Right lobe of liver (tissue), 4 donors: Measurements from ENCODE around the gene HDAC9.

Source experiments
- POLR2A ChIP-seq: fragments of 450-650 bp; IDR thresholded peaks from one replicate; pipeline ENCODE4 v1.6.1; 2017; ENCODE audit warnings: antibody characterized with exemption, mild to moderate bottlenecking
- TF ChIP-seq, protein P1 (sequence below), 4 donors: fragments of 200-600 bp in 3 of 4; fragments of 450-650 bp in 1 of 4; IDR thresholded peaks; one replicate each; pipeline versions ENCODE4 v1.5.1 to v1.8.0; 2016 to 2022; ENCODE audit warnings: antibody characterized with exemption in 4 of 4, mild to moderate bottlenecking in 2 of 4
- donor health status: DM: no; HTN: no; CAD: no.
- donor health status: DM: no; HTN: no; CAD: no.
- donor health status: DM: no; HTN: yes; CAD: no.

DNA sequence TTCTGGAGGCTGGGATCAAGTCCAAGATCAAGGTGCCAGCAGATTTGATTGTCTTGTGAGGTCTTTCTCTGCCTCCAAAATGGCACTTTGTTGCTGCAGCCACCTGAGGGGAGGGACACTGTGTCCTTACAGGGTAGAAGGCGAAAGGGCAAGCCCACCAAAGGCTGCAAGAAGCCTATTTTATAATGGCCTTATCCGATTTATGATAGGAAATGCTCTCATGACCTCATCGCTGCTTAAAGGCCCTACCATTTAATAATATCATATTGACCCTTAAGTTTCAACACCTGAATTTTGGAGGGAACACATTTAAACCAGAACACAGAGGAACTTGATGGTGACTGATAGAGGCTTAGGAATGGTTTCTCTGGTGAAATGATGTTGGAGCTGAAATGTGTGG, 325.4 kb downstream of the HDAC9 start:
- TF ChIP-seq, protein P1, sequence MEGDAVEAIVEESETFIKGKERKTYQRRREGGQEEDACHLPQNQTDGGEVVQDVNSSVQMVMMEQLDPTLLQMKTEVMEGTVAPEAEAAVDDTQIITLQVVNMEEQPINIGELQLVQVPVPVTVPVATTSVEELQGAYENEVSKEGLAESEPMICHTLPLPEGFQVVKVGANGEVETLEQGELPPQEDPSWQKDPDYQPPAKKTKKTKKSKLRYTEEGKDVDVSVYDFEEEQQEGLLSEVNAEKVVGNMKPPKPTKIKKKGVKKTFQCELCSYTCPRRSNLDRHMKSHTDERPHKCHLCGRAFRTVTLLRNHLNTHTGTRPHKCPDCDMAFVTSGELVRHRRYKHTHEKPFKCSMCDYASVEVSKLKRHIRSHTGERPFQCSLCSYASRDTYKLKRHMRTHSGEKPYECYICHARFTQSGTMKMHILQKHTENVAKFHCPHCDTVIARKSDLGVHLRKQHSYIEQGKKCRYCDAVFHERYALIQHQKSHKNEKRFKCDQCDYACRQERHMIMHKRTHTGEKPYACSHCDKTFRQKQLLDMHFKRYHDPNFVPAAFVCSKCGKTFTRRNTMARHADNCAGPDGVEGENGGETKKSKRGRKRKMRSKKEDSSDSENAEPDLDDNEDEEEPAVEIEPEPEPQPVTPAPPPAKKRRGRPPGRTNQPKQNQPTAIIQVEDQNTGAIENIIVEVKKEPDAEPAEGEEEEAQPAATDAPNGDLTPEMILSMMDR (IDR thresholded peaks at IDR 0.05), result no peak
- no peak for TF ChIP-seq POLR2A
